Endodermal cell (in vitro differentiated cells): Measurements from ENCODE around the gene MROH9. TPM values are rescaled to one million over a fixed set of nuclear protein-coding genes. Genes with fewer than 3 reads are reported as not detected.

Source experiments
- DNase-seq: peaks from one replicate; pipeline ENCODE4 v3.0.0-alpha.2; 2017
- H3K27ac ChIP-seq: 2 replicates; pipeline ENCODE4 v1.5.1; 2013; ENCODE audit warnings: mild to moderate bottlenecking, low read depth, low read length, moderate library complexity
- H3K27me3 ChIP-seq: 2 replicates; pipeline ENCODE4 v1.6.1; 2013; ENCODE audit warnings: mild to moderate bottlenecking, low read length, moderate library complexity; ENCODE audit not compliant: insufficient read depth, control insufficient read depth, poor library complexity, severe bottlenecking
- H3K36me3 ChIP-seq: 2 replicates; pipeline ENCODE4 v1.7.0; 2013; ENCODE audit warnings: mild to moderate bottlenecking, low read length, moderate library complexity; ENCODE audit not compliant: control insufficient read depth, insufficient read depth
- H3K4me1 ChIP-seq: one replicate; pipeline ENCODE4 v1.7.0; 2013; ENCODE audit warnings: low read length; ENCODE audit not compliant: control insufficient read depth, insufficient read depth
- H3K4me3 ChIP-seq: 2 replicates; pipeline ENCODE4 v1.5.1; 2013; ENCODE audit warnings: mild to moderate bottlenecking, low read length, moderate library complexity
- H3K9ac ChIP-seq: 2 replicates; pipeline ENCODE4 v1.6.1; 2013; ENCODE audit warnings: mild to moderate bottlenecking, low read length, moderate library complexity; ENCODE audit not compliant: poor library complexity, severe bottlenecking; ENCODE audit errors: extremely low read depth
- H3K9me3 ChIP-seq: 2 replicates; pipeline ENCODE4 v1.6.1; 2013; ENCODE audit warnings: mild to moderate bottlenecking, low read length, moderate library complexity; ENCODE audit not compliant: control insufficient read depth
- H3K27ac Mint-ChIP-seq: 2 replicates; pipeline ENCODE4 v1.8.0; 2020; ENCODE audit warnings: mixed read lengths
- H3K27me3 Mint-ChIP-seq: 2 replicates; pipeline ENCODE4 v1.8.0; 2021; ENCODE audit warnings: mild to moderate bottlenecking, mixed read lengths; ENCODE audit not compliant: insufficient read depth
- H3K36me3 Mint-ChIP-seq: 2 replicates; pipeline ENCODE4 v1.8.0; 2020; ENCODE audit warnings: low read depth, mixed read lengths
- H3K4me1 Mint-ChIP-seq: 2 replicates; pipeline ENCODE4 v1.8.0; 2020; ENCODE audit warnings: mixed read lengths
- H3K4me3 Mint-ChIP-seq: 2 replicates; pipeline ENCODE4 v1.8.0; 2020; ENCODE audit warnings: mild to moderate bottlenecking, moderate library complexity, mixed read lengths
- H3K9me3 Mint-ChIP-seq: 2 replicates; pipeline ENCODE4 v1.8.0; 2020; ENCODE audit warnings: mild to moderate bottlenecking, mixed read lengths
- CTCF ChIP-seq: fragments of 200-600 bp; sonication (generic); conservative IDR thresholded peaks from 2 replicates; pipeline ENCODE4 v1.5.0; 2021; ENCODE audit warnings: antibody characterized with exemption, mild to moderate bottlenecking
- WGBS, 2 experiments: methylation state at CpG; one replicate each; pipeline versions ENCODE4 v1.1.5 to v1.1.7; 2013; ENCODE audit warnings: missing lambda C conversion rate in 2 of 2, mixed read lengths in 1 of 2; ENCODE audit not compliant: insufficient coverage in 1 of 2, insufficient read length in 1 of 2; 5-methylcytosine and 5-hydroxymethylcytosine counted together
- total RNA-seq, 2 donors: library from RNA; stranded (reverse); fragmentation: NEBNext Ultra II Directional in 1 of 2; extraction: Animal tissue kit (Norgen Biotek cat#: 25700) in 1 of 2; gene quantifications; 2 replicates in 1 of 2; 3 replicates in 1 of 2; pipeline ENCODE4 v1.2.1, GENCODE V29; 2021

MROH9 gene
- total RNA-seq, 2 donors from 2014 or later, result not detected

DNA sequence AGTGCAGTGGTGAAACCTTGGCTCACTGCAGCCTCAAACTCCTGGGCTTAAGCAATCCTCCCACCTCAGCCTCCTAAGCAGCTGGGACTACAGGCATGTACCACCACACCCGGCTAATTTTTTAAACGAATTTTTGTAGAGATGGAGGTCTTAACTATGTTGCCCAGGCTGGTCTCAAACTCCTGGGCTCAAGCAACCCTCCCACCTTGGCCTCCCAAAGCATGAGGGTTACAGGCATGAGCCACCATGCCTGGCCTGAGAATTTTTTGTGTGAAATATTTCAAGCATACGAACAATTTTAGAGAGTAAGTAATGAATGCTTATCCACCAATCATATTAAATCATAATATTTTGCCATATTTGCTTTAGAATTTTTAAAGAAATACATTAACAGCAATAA lies 51.6 kb downstream of the MROH9 start:
- Mint-ChIP-seq H3K4me1 (no peaks in the 10 kb centered on the region), H3K27ac (no peak overlapping the region), H3K27me3 (no peaks in the 10 kb centered on the region), H3K9me3 (no peaks in the 10 kb centered on the region), H3K4me3 (no peak overlapping the region), H3K36me3 (no peaks in the 10 kb centered on the region)
- Histone ChIP-seq H3K27ac (no peak overlapping the region), H3K9me3 (no peaks in the 10 kb centered on the region), H3K9ac (no peak overlapping the region), H3K4me1 (no peaks in the 10 kb centered on the region), H3K4me3 (no peak overlapping the region), H3K27me3 (no peaks in the 10 kb centered on the region), H3K36me3 (no peaks in the 10 kb centered on the region)
- TF ChIP-seq CTCF, result no peak
- 100% methylated on average over 2 of the region's 3 CpGs for WGBS, 2 experiments
- no peak for DNase-seq

DNA sequence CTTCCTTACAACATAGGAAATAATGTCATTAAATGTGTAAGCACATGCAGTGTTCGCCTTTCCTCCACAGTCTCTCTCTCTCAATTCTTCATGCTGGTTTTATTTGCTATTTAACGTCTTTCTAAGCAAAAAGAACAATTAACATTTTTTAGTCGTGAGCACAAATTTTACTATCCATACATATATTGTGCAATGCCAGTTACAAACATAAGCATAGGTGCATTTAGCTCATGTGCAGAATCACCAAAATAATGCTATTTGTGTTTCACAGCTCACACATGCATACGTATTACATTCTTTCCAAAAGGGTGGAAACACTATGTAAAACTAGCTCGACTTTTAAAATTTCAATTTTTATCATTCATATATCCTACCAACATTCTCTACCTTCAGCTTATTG lies 52.1 kb downstream of the MROH9 start:
- no peak overlapping the region for H3K27ac ChIP-seq
- H3K4me1 ChIP-seq, result no peaks in the 10 kb centered on the region
- Mint-ChIP-seq H3K9me3 (no peaks in the 10 kb centered on the region), H3K4me3 (no peak overlapping the region), H3K27ac (no peak overlapping the region), H3K4me1 (no peaks in the 10 kb centered on the region), H3K36me3 (no peaks in the 10 kb centered on the region), H3K27me3 (no peaks in the 10 kb centered on the region)
- H3K9me3 ChIP-seq, result no peaks in the 10 kb centered on the region
- H3K9ac ChIP-seq, result no peak overlapping the region
- H3K36me3 ChIP-seq, result no peaks in the 10 kb centered on the region
- no peak for DNase-seq
- H3K4me3 ChIP-seq, result no peak overlapping the region
- TF ChIP-seq CTCF, result no peak
- no peaks in the 10 kb centered on the region for H3K27me3 ChIP-seq
- WGBS, 2 experiments, result 86 to 91% methylated on average over 4 to 5 of the region's 5 CpGs

DNA sequence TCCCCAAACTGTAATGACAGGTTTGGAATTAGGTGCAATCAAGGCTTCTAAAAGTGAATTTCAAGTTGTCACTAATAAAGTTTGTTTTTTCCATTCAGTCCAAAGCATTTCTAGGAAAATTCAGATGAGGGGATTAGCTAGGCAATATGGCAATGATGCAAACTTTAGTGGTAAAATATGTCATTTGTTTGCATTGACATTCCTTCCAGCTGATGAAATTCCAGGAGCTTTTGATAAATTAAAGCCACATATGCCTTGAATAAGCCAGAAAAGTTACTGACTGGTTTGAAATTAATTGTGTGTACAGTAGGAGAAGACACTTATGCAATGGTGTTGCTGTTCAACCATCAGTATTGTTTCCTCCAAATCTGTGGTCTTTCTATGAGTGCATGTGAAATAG lies 57.8 kb downstream of the MROH9 start:
- no peaks in the 10 kb centered on the region for H3K4me1 ChIP-seq
- no peaks in the 10 kb centered on the region for H3K36me3 Mint-ChIP-seq
- no peaks in the 10 kb centered on the region for H3K36me3 ChIP-seq
- no peaks in the 10 kb centered on the region for H3K27me3 ChIP-seq
- peaks cover 3% of the 10 kb centered on the region for H3K27me3 Mint-ChIP-seq
- H3K4me3 ChIP-seq, result no peak overlapping the region
- no peaks in the 10 kb centered on the region for H3K9me3 Mint-ChIP-seq
- no peak overlapping the region for H3K27ac ChIP-seq
- no peak overlapping the region for H3K4me3 Mint-ChIP-seq
- no peaks in the 10 kb centered on the region for H3K4me1 Mint-ChIP-seq
- no peak overlapping the region for H3K27ac Mint-ChIP-seq
- no peak for DNase-seq
- H3K9me3 ChIP-seq, result no peaks in the 10 kb centered on the region
- TF ChIP-seq CTCF, result no peak
- no peak overlapping the region for H3K9ac ChIP-seq
